Measurements from ENCODE around the gene KCTD6. TPM values are rescaled to one million over a fixed set of nuclear protein-coding genes. Genes with fewer than 3 reads are reported as not detected.

Gene KCTD6
- total RNA-seq, 1 experiment from 2014 or later = 12.0 TPM

- no peaks in the 10 kb centered on the region for H3K36me3 ChIP-seq (ENCODE audit: control insufficient read depth in 1 of 2, insufficient read depth in 2 of 2, low read length in 2 of 2)
- no peaks in the 10 kb centered on the region for H3K79me2 ChIP-seq (ENCODE audit: insufficient read depth, low read length)
- CTCF ChIA-PET = interaction anchor here (1.6 to 2.1 kb wide), 2 partner anchors 9 to 19 kb away, joined by 6 to 9 read pairs; partner anchors contain the start of gene KCTD6
- no peaks in the 10 kb centered on the region for H3K9me3 ChIP-seq (ENCODE audit: control insufficient read depth in 1 of 2, insufficient read depth in 1 of 2, low read depth in 1 of 2, low read length in 2 of 2)
- no peak overlapping the region for H3K4me3 ChIP-seq (replicated peaks in 1 of 2; ENCODE audit: low read depth in 1 of 2, low read length in 2 of 2)
- no peak for ATAC-seq
- H3K4me2 ChIP-seq (ENCODE audit: low read length) = no peak overlapping the region
- H2AFZ ChIP-seq (ENCODE audit: low read depth, low read length, poor library complexity, severe bottlenecking) = no peak overlapping the region
- no peak overlapping the region for H3K27ac ChIP-seq (ENCODE audit: low read depth, low read length)
- H3K9ac ChIP-seq (ENCODE audit: low read length) = no peak overlapping the region
- no peaks in the 10 kb centered on the region for H3K9me2 ChIP-seq (ENCODE audit: insufficient read depth)
- RAD21 ChIA-PET (ENCODE audit: low non-redundant PET in 1 of 2, low total read pairs in 2 of 2, uncharacterized antibody in 2 of 2, unreplicated experiment in 2 of 2) = no interaction called here
- H3K27me3 ChIP-seq (ENCODE audit: insufficient read depth, low read length) = no peaks in the 10 kb centered on the region
- POLR2A ChIA-PET = no interaction called here
- H3K4me1 ChIP-seq (ENCODE audit: control insufficient read depth in 1 of 2, insufficient read depth in 2 of 2, low read length in 2 of 2) = peaks cover 10 to 21% of the 10 kb centered on the region in 2 experiments
- intact Hi-C loops (cut with micrococcal nuclease) = no loop called here
- no peaks in the 10 kb centered on the region for H4K20me1 ChIP-seq (ENCODE audit: insufficient read depth)
- BruUV-seq (replicated peaks) = no TSS peak
- no peak for TF ChIP-seq TCF7L2 (IDR thresholded peaks at IDR 0.05; ENCODE audit: borderline replicate concordance, extremely low read depth, insufficient read depth, insufficient read length)
- TF ChIP-seq YY1 (IDR thresholded peaks at IDR 0.05; ENCODE audit: extremely low read depth, insufficient replicate concordance, low read depth, low read length) = no peak
- no peak for TF ChIP-seq POLR2AphosphoS5 (IDR thresholded peaks at IDR 0.05; ENCODE audit: low read depth, low read length)
- TF ChIP-seq, protein P1, sequence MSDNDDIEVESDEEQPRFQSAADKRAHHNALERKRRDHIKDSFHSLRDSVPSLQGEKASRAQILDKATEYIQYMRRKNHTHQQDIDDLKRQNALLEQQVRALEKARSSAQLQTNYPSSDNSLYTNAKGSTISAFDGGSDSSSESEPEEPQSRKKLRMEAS (IDR thresholded peaks at IDR 0.05) = no peak
- no peak for TF ChIP-seq FOSL1 (IDR thresholded peaks at IDR 0.05; ENCODE audit: low read depth)
- TF ChIP-seq ELF1 (IDR thresholded peaks at IDR 0.05; ENCODE audit: borderline replicate concordance, low read depth) = no peak
- no peak for TF ChIP-seq EZH2phosphoT487 (IDR thresholded peaks at IDR 0.05; ENCODE audit: borderline replicate concordance)
- no peak for TF ChIP-seq SRF (IDR thresholded peaks at IDR 0.05; ENCODE audit: low read depth)
- TF ChIP-seq SP1 (IDR thresholded peaks at IDR 0.05; ENCODE audit: low read depth) = no peak
- TF ChIP-seq POLR2A (IDR thresholded peaks at IDR 0.05; ENCODE audit: borderline replicate concordance, extremely low read depth, insufficient read depth, insufficient read length) = no peak
- no peak for TF ChIP-seq JUND (IDR thresholded peaks at IDR 0.05)
- TF ChIP-seq EZH2 (IDR thresholded peaks at IDR 0.05) = no peak
- no peak for TF ChIP-seq REST (IDR thresholded peaks at IDR 0.05; ENCODE audit: low read depth)
- no peak for TF ChIP-seq CBX3 (IDR thresholded peaks at IDR 0.05; ENCODE audit: low read depth)
- no peak for TF ChIP-seq ZNF274 (IDR thresholded peaks at IDR 0.05; ENCODE audit: low read depth, low read length)
- TF ChIP-seq, protein P2, sequence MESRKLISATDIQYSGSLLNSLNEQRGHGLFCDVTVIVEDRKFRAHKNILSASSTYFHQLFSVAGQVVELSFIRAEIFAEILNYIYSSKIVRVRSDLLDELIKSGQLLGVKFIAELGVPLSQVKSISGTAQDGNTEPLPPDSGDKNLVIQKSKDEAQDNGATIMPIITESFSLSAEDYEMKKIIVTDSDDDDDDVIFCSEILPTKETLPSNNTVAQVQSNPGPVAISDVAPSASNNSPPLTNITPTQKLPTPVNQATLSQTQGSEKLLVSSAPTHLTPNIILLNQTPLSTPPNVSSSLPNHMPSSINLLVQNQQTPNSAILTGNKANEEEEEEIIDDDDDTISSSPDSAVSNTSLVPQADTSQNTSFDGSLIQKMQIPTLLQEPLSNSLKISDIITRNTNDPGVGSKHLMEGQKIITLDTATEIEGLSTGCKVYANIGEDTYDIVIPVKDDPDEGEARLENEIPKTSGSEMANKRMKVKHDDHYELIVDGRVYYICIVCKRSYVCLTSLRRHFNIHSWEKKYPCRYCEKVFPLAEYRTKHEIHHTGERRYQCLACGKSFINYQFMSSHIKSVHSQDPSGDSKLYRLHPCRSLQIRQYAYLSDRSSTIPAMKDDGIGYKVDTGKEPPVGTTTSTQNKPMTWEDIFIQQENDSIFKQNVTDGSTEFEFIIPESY (IDR thresholded peaks at IDR 0.05; ENCODE audit: extremely low read depth, insufficient replicate concordance, low read length) = no peak
- no peak for DNase-seq (ENCODE audit: low read depth, low spot score)
Measured at GRCh38 chr3:58482917-58483636, 8.8 kb upstream of the KCTD6 start.
